ENCODE results near the gene CSHL1.
"Not testable (repeated sequence)": the region's sequence is repeated elsewhere in the genome, so short reads cannot be mapped to it uniquely, and the experiment has no call there.

The CSHL1 gene

GRCh38 chr17:63932721-63933120, 21.7 kb upstream of the CSHL1 start:
- no peak for DNase-seq

GRCh38 chr17:63931981-63932561, 21.0 kb upstream of the CSHL1 start, which contains the start of gene CD79B:
TSS of gene CD79B (minus strand) at chr17:63932331. CDS start at chr17:63932261, 70 bp downstream.
- no peak for TF ChIP-seq GATA1 (IDR thresholded peaks at IDR 0.05; ENCODE audit: low read depth, low read length)
- TF ChIP-seq POLR2A (IDR thresholded peaks at IDR 0.05; ENCODE audit: low read length): no peak

More at GRCh38 chr17:63932721-63933120, 21.7 kb upstream of the CSHL1 start:
- TF ChIP-seq POLR2A (IDR thresholded peaks at IDR 0.05; ENCODE audit: low read length) (no peak), GATA1 (IDR thresholded peaks at IDR 0.05; ENCODE audit: low read depth, low read length) (no peak)

GRCh38 chr17:63930951-63931575, 20.0 kb upstream of the CSHL1 start:
- TF ChIP-seq GATA1 (IDR thresholded peaks at IDR 0.05; ENCODE audit: low read depth, low read length) (no peak), POLR2A (IDR thresholded peaks at IDR 0.05; ENCODE audit: low read length) (no peak)
- peak in 1 of 2 experiments; percentile 26 for DNase-seq

More at GRCh38 chr17:63931981-63932561, 21.0 kb upstream of the CSHL1 start, which contains the start of gene CD79B:
- DNase-seq: no peak

- no peak for DNase-seq
- no peak for TF ChIP-seq POLR2A (IDR thresholded peaks at IDR 0.05; ENCODE audit: low read length)
- TF ChIP-seq GATA1 (IDR thresholded peaks at IDR 0.05; ENCODE audit: low read depth, low read length): no peak
Observed at GRCh38 chr17:63929860-63930766, 19.1 kb upstream of the CSHL1 start.

- no peak for DNase-seq
- no peak for TF ChIP-seq GATA1 (IDR thresholded peaks at IDR 0.05; ENCODE audit: low read depth, low read length)
- TF ChIP-seq POLR2A (IDR thresholded peaks at IDR 0.05; ENCODE audit: low read length): no peak
Observed at GRCh38 chr17:63928966-63929695, 18.1 kb upstream of the CSHL1 start.

- TF ChIP-seq POLR2A (IDR thresholded peaks at IDR 0.05; ENCODE audit: low read length) (no peak), GATA1 (IDR thresholded peaks at IDR 0.05; ENCODE audit: low read depth, low read length) (no peak)
- no peak for DNase-seq
Observed at GRCh38 chr17:63928172-63928666, 17.2 kb upstream of the CSHL1 start.

GRCh38 chr17:63927464-63928171, 16.6 kb upstream of the CSHL1 start:
- TF ChIP-seq POLR2A (IDR thresholded peaks at IDR 0.05; ENCODE audit: low read length) (no peak), GATA1 (IDR thresholded peaks at IDR 0.05; ENCODE audit: low read depth, low read length) (no peak)
- DNase-seq: no peak

- no peak for DNase-seq
- TF ChIP-seq GATA1 (IDR thresholded peaks at IDR 0.05; ENCODE audit: low read depth, low read length): no peak
- no peak for TF ChIP-seq POLR2A (IDR thresholded peaks at IDR 0.05; ENCODE audit: low read length)
Observed at GRCh38 chr17:63926164-63926563, 15.1 kb upstream of the CSHL1 start.

- TF ChIP-seq POLR2A (IDR thresholded peaks at IDR 0.05; ENCODE audit: low read length) (no peak), GATA1 (IDR thresholded peaks at IDR 0.05; ENCODE audit: low read depth, low read length) (no peak)
- no peak for DNase-seq
Observed at GRCh38 chr17:63925615-63926014, 14.6 kb upstream of the CSHL1 start.

- not testable (repeated sequence) for DNase-seq
Observed at GRCh38 chr17:63922402-63922801, 11.3 kb upstream of the CSHL1 start.

GRCh38 chr17:63920779-63921178, 9.7 kb upstream of the CSHL1 start:
- DNase-seq: not testable (repeated sequence)

GRCh38 chr17:63920050-63920449, 9.0 kb upstream of the CSHL1 start:
- not testable (repeated sequence) for DNase-seq

GRCh38 chr17:63919311-63919723, 8.3 kb upstream of the CSHL1 start:
- DNase-seq: peak; percentile 57 to 82
- no peak for TF ChIP-seq POLR2A (IDR thresholded peaks at IDR 0.05; ENCODE audit: low read length)

GRCh38 chr17:63918789-63919305, 7.8 kb upstream of the CSHL1 start, which contains the start of gene GH1:
TSS of gene GH1 (minus strand) at chr17:63918839. CDS start at chr17:63918776, 63 bp downstream.
- DNase-seq: not testable (repeated sequence)

Measured in erythroblast (primary cell).